GM10266 (cell line): Measurements from ENCODE around the gene LAMC2.

Experiments used
- DNase-seq: peaks from one replicate; pipeline ENCODE4 v3.0.0; 2012; ENCODE audit errors: extremely low spot score
- TF ChIP-seq, protein P1 (sequence below): IDR thresholded peaks from 2 replicates; pipeline ENCODE4 v1.5.1; 2012; ENCODE audit warnings: mild to moderate bottlenecking, low read depth; ENCODE audit not compliant: control insufficient read depth, insufficient read depth; ENCODE audit errors: missing control alignments

Gene LAMC2

DNA sequence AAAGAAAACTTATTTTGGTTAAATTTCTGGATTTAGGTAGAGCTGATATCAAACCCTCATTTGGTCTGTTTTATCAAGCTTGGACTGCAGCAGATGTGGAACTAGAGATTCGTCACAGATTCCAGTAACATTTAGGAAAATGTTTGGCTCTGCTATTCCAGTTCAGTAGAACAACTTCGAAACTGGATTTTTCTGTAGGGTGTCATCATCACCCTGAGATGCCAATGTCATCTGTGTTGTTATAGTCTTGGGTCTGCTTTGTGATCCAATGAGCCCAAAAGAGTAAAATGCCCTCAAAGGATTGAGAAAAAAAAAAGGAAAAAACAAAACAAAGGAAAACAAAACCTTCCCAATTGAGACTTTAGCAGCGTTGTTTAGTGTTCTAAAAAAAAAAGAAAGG, 55.4 kb downstream of the LAMC2 start:
- DNase-seq: no peak
- TF ChIP-seq, protein P1, sequence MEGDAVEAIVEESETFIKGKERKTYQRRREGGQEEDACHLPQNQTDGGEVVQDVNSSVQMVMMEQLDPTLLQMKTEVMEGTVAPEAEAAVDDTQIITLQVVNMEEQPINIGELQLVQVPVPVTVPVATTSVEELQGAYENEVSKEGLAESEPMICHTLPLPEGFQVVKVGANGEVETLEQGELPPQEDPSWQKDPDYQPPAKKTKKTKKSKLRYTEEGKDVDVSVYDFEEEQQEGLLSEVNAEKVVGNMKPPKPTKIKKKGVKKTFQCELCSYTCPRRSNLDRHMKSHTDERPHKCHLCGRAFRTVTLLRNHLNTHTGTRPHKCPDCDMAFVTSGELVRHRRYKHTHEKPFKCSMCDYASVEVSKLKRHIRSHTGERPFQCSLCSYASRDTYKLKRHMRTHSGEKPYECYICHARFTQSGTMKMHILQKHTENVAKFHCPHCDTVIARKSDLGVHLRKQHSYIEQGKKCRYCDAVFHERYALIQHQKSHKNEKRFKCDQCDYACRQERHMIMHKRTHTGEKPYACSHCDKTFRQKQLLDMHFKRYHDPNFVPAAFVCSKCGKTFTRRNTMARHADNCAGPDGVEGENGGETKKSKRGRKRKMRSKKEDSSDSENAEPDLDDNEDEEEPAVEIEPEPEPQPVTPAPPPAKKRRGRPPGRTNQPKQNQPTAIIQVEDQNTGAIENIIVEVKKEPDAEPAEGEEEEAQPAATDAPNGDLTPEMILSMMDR: no peak

DNA sequence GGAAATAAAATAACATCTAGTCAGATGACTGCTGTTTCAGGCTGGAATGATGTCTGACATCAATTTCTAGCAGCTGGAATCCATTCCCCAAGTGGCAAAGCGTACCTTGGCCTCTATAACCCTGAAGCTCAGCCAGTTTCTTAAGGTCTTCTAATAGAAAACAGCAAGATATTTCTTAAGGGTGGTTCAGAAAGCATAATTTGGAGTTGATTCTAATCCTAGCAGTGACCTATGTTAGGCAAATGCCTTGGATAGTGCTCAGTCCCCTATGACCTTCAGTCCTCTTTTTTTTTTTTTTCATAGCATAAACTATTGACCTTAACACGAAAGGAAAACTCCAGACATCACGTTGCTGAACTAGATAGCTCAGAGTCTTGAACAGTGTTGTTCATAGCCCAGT, 56.5 kb downstream of the LAMC2 start:
- TF ChIP-seq, protein P1: no peak
- no peak for DNase-seq

DNA sequence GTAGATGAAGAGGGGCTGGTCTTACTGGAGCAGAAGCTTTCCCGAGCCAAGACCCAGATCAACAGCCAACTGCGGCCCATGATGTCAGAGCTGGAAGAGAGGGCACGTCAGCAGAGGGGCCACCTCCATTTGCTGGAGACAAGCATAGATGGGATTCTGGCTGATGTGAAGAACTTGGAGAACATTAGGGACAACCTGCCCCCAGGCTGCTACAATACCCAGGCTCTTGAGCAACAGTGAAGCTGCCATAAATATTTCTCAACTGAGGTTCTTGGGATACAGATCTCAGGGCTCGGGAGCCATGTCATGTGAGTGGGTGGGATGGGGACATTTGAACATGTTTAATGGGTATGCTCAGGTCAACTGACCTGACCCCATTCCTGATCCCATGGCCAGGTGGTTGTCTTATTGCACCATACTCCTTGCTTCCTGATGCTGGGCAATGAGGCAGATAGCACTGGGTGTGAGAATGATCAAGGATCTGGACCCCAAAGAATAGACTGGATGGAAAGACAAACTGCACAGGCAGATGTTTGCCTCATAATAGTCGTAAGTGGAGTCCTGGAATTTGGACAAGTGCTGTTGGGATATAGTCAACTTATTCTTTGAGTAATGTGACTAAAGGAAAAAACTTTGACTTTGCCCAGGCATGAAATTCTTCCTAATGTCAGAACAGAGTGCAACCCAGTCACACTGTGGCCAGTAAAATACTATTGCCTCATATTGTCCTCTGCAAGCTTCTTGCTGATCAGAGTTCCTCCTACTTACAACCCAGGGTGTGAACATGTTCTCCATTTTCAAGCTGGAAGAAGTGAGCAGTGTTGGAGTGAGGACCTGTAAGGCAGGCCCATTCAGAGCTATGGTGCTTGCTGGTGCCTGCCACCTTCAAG, 57.3 kb downstream of the LAMC2 start:
- no peak for DNase-seq
- TF ChIP-seq, protein P1: no peak

- no peak for DNase-seq
- TF ChIP-seq, protein P1: no peak
Observed at GRCh38 chr1:183244466-183244865, 58.4 kb downstream of the LAMC2 start.

- DNase-seq: no peak
- TF ChIP-seq, protein P1: no peak
Observed at GRCh38 chr1:183245357-183245756, 59.3 kb downstream of the LAMC2 start.

GRCh38 chr1:183246436-183246835, 60.4 kb downstream of the LAMC2 start:
- TF ChIP-seq, protein P1: no peak
- DNase-seq: no peak

GRCh38 chr1:183247066-183247465, 61.0 kb downstream of the LAMC2 start:
- no peak for DNase-seq
- TF ChIP-seq, protein P1: no peak
